ENCODE data around the gene RPS6KA5. TPM values are rescaled to one million over a fixed set of nuclear protein-coding genes. Genes with fewer than 3 reads are reported as not detected.
A peak's percentile ranks its signal among the peaks of the same experiment; 100 is the strongest.
"Not testable (repeated sequence)": the region's sequence is repeated elsewhere in the genome, so short reads cannot be mapped to it uniquely, and the experiment has no call there.

The RPS6KA5 gene
- total RNA-seq, 2 donors from 2014 or later = 35.4 to 42.0 TPM

DNA sequence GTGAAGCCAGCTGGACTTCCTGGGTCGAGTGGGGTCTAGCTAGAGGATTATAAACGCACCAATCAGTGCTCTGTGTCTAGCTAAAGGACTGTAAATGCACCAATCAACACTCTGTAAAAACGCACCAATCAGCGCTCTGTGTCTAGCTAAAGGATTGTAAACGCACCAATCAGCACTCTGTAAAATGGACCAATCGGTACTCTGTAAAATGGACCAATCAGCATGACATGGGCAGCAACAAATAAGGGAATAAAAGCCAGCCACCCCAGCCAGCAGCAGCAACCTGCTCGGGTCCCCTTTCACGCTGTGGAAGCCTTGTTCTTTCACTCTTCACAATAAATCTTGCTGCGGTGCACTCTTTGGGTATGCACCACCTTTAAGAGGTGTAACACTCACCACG is 26.1 kb downstream of the RPS6KA5 start:
- Mint-ChIP-seq H3K27ac (peak overlapping the region; percentile 83), H3K36me3 (ENCODE audit: low read depth) (peaks cover 10% of the 10 kb centered on the region), H3K4me1 (peaks cover 60% of the 10 kb centered on the region)
- not testable (repeated sequence) for ATAC-seq; H3K9me3 ChIP-seq (ENCODE audit: control insufficient read depth, low read length, poor library complexity, severe bottlenecking); DNase-seq; H3K27me3 Mint-ChIP-seq; H3K4me3 Mint-ChIP-seq

DNA sequence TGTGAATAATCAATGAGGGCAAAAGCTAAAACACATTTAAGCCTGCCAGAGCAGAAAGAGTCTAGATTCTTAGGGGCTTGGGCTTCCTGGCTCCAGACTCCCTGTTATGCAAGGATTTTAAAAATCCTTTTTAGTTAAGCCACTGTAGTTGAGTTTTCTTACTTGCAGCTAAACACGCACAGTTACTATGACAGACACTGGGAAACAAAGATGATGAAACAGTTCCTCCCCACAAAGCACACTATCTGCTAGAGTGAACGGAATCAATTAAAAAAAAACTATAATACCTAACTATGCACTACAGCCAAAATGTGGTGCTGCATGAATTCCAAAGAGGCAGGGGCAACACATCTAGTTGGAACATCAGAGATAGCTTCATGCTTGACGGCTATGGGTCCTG is 28.2 kb downstream of the RPS6KA5 start:
- H3K9me3 ChIP-seq (ENCODE audit: control insufficient read depth, low read length, poor library complexity, severe bottlenecking) = no peaks in the 10 kb centered on the region
- DNase-seq (no peak), ATAC-seq (no peak)
- Mint-ChIP-seq H3K27ac (peak overlapping the region; percentile 76), H3K4me1 (peaks cover 51% of the 10 kb centered on the region), H3K36me3 (ENCODE audit: low read depth) (peaks cover 6% of the 10 kb centered on the region), H3K4me3 (no peak overlapping the region), H3K27me3 (no peaks in the 10 kb centered on the region)

DNA sequence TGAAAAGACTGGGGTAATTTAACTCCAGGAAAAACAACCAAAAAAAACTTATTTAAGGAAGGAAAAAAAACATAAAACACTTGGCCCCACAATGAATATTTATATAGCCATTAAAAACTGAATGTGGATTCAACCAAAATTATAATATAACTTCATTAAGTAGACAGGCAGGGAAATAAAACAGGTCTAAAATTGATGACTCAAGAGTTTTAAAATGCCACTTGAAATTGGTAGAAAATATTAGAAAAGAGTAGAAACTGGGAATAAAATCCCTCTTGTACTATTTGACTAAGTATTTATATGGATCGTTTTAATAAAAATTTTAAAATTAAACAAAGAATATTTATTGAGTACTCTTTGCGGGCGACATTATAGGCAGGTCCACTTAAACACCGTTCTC is 28.8 kb downstream of the RPS6KA5 start:
- H3K27me3 Mint-ChIP-seq = no peaks in the 10 kb centered on the region
- ATAC-seq = no peak
- H3K36me3 Mint-ChIP-seq (ENCODE audit: low read depth) = peaks cover 6% of the 10 kb centered on the region

DNA sequence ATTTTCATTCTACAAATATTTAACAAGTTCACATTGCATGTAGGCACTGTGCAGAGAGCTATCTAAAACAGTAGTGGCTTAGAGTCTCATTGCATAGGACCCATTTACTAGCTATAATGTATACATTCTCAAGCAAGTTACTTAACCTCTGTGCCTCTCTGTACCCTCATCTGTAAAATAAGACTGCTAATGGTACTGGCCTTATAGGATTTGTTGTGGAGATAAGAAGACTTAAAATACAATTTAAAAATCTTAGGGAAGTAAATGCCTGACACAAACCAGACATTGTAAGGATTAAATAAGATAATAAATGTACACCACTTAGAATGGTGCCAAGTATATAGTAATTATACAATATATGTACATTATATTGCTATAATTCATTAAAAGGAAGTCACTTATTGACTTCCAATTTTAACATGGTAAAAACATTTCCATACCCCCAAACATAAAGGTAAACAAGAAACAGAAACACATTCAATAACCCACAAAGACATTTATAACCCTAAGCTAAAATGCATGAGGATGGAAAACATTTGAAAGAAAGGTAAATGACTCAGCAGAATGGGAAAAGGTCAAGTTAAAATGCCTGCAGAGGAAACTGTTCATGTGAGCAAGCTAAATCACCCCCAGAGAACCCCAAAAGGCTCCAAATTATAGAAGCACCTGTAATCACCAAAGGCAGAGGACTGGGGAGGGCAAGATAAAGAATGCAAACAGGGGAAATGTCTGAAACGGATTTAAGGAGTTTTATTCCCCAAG is 30.8 kb downstream of the RPS6KA5 start:
- H3K9me3 ChIP-seq (ENCODE audit: control insufficient read depth, low read length, poor library complexity, severe bottlenecking) = no peaks in the 10 kb centered on the region
- Mint-ChIP-seq H3K36me3 (ENCODE audit: low read depth) (peaks cover 9% of the 10 kb centered on the region), H3K27ac (no peak overlapping the region), H3K4me3 (no peak overlapping the region), H3K4me1 (peaks cover 44% of the 10 kb centered on the region), H3K27me3 (no peaks in the 10 kb centered on the region)
- no peak for DNase-seq
- no peak for ATAC-seq

More for the DNA sequence above, 28.8 kb downstream of the RPS6KA5 start:
- Mint-ChIP-seq H3K4me1 (peaks cover 54% of the 10 kb centered on the region), H3K27ac (peak overlapping the region; percentile 76), H3K4me3 (no peak overlapping the region)
- H3K9me3 ChIP-seq (ENCODE audit: control insufficient read depth, low read length, poor library complexity, severe bottlenecking) = no peaks in the 10 kb centered on the region
- no peak for DNase-seq

DNA sequence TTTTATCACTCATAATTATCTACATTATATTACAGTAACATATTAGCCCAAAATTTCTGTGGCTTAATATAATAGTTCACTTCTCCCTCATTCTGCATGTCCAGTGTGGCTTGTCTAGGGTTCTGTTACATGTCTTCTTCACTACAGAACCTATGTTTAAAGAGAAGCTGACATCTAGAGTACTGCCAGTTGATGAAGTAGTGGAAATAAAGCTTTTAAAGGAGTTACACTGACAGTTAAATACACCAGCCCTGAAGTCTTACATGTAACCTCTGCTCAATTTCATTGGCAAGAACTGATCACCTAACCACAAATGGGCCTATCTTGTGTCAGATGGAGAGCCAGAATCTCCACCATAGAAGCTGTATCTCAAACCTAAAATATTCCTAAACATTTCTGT is 32.9 kb downstream of the RPS6KA5 start:
- peaks cover 50% of the 10 kb centered on the region for H3K4me1 Mint-ChIP-seq
- H3K4me3 Mint-ChIP-seq = no peak overlapping the region
- H3K27me3 Mint-ChIP-seq = no peaks in the 10 kb centered on the region
- ATAC-seq (no peak), DNase-seq (no peak)
- no peak overlapping the region for H3K27ac Mint-ChIP-seq
- H3K36me3 Mint-ChIP-seq (ENCODE audit: low read depth) = peaks cover 8% of the 10 kb centered on the region
- no peaks in the 10 kb centered on the region for H3K9me3 ChIP-seq (ENCODE audit: control insufficient read depth, low read length, poor library complexity, severe bottlenecking)

DNA sequence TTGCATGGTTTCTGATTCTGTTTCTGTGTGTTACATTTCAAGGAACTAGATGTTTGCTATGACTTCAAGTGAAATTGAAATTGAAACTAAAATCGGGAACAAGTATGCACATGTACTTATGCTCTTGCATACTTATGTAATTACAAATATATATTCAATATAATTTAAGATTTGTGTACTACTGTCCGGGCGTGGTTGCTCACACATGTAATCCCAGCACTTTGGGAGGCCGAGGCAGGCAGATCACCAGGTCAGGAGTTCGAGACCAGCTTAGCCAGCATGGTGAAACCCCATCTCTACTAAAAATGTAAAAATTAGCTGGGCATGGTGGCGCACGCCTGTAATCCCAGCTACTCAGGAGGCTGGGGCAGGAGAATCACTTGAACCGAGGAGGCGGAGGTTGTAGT is 37.8 kb downstream of the RPS6KA5 start:
- Mint-ChIP-seq H3K27ac (peak overlapping the region; percentile 90), H3K4me1 (peaks cover 49% of the 10 kb centered on the region), H3K4me3 (peak overlapping the region; percentile 78)
- H3K36me3 Mint-ChIP-seq (ENCODE audit: low read depth); DNase-seq; H3K27me3 Mint-ChIP-seq; H3K9me3 ChIP-seq (ENCODE audit: control insufficient read depth, low read length, poor library complexity, severe bottlenecking): not testable (repeated sequence)
- peak; percentile 76 for ATAC-seq

DNA sequence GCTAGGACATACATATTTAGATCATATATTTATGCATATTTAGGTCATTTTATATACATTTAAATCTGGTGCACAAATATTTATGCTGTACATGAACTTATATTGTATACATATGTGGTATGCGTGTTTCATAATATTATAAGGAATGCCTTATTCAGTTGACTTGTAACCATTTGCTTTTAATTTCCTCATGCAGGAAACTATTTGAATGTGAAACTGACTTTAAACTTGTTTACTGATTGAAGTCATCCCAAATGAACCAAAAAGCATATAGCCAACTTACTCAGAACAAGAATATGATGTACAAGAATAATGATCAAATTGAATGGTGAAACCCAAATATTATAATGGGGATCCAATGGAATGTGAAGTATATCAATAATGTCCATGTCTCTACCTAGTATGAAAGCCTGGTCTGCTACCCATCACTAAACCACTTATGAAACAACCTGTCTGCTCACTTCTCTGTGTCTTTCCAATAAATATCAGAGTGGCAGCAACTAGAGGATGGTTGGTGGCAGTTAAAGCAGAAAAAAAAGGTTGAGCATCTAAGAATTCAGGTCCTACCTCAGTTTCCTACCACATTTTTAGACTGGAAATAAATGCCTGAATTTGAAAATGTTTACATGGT is 38.3 kb downstream of the RPS6KA5 start:
- peak overlapping the region; percentile 90 for H3K27ac Mint-ChIP-seq
- H3K27me3 Mint-ChIP-seq = no peaks in the 10 kb centered on the region
- ATAC-seq (peak; percentile 46), DNase-seq (no peak)
- peaks cover 2% of the 10 kb centered on the region for H3K36me3 Mint-ChIP-seq (ENCODE audit: low read depth)
- H3K4me1 Mint-ChIP-seq = peaks cover 44% of the 10 kb centered on the region
- H3K4me3 Mint-ChIP-seq = peak overlapping the region; percentile 78
- no peaks in the 10 kb centered on the region for H3K9me3 ChIP-seq (ENCODE audit: control insufficient read depth, low read length, poor library complexity, severe bottlenecking)

DNA sequence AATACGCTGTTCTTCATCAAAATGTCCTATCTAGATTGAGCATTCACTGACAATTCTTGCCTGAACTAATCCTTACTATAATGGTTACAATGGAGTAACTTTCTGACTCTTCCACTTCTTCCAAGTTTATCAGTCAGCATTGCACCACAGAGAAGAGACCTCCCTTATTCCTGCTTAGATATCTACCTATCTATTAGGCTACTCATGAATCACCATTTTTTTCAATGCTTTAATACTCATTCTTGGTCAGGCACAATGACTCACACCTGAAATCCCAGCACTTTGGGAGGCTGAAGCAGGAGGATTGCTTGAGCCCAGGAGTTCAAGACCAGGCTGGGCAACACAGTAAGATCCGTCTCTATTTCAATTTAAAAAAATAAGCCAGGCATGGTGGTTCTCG is 39.3 kb downstream of the RPS6KA5 start:
- H3K27ac Mint-ChIP-seq = peak overlapping the region; percentile 90
- H3K4me1 Mint-ChIP-seq = peaks cover 41% of the 10 kb centered on the region
- peaks cover 5% of the 10 kb centered on the region for H3K36me3 Mint-ChIP-seq (ENCODE audit: low read depth)
- ATAC-seq (no peak), DNase-seq (no peak)
- no peaks in the 10 kb centered on the region for H3K27me3 Mint-ChIP-seq
- H3K4me3 Mint-ChIP-seq = peak overlapping the region; percentile 31
- H3K9me3 ChIP-seq (ENCODE audit: control insufficient read depth, low read length, poor library complexity, severe bottlenecking) = no peaks in the 10 kb centered on the region

DNA sequence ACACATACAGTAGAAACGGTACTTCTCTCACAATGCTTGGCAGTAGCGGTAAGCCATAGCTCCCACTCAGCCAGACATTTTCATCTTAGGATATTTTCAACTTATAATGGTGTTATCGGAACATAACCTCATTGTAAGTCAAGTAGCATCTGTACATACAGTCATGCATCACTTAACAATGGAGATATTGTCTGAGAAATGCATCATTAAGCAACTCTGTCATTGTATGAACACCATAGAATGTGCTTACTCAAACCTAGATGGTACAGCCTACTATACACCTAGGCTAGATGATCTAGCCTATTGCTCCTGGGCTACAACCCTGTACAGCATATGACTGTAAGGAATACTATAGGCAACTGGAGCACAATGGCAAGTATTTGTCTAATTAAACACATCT is 40.8 kb downstream of the RPS6KA5 start:
- H3K27ac Mint-ChIP-seq = no peak overlapping the region
- DNase-seq (no peak), ATAC-seq (no peak)
- H3K9me3 ChIP-seq (ENCODE audit: control insufficient read depth, low read length, poor library complexity, severe bottlenecking) = no peaks in the 10 kb centered on the region
- peaks cover 41% of the 10 kb centered on the region for H3K4me1 Mint-ChIP-seq
- no peak overlapping the region for H3K4me3 Mint-ChIP-seq
- peaks cover 2% of the 10 kb centered on the region for H3K36me3 Mint-ChIP-seq (ENCODE audit: low read depth)
- H3K27me3 Mint-ChIP-seq = no peaks in the 10 kb centered on the region

DNA sequence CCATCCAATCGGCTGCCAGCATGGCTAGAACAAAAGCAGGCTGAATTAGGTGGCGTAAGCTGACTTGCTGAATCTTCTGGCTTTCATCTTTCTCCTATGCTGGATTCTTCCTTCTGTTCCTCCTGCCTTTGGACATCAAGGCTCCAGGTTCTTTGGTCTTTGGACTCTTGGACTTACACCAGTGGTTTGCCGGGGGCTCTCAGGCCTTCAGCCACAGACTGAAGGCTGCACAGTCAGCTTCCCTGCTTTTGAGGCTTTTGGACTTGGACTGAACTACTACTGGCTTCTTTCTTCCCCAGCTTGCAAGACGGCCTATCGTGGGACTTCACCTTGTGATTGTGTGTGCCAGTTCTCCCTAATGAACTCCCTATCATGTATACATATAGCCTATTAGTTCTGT is 42.0 kb downstream of the RPS6KA5 start:
- Mint-ChIP-seq H3K4me1 (peaks cover 35% of the 10 kb centered on the region), H3K27me3 (no peaks in the 10 kb centered on the region), H3K36me3 (ENCODE audit: low read depth) (peaks cover 2% of the 10 kb centered on the region), H3K4me3 (no peak overlapping the region), H3K27ac (no peak overlapping the region)
- ATAC-seq = no peak
- DNase-seq = no peak
- H3K9me3 ChIP-seq (ENCODE audit: control insufficient read depth, low read length, poor library complexity, severe bottlenecking) = no peaks in the 10 kb centered on the region

DNA sequence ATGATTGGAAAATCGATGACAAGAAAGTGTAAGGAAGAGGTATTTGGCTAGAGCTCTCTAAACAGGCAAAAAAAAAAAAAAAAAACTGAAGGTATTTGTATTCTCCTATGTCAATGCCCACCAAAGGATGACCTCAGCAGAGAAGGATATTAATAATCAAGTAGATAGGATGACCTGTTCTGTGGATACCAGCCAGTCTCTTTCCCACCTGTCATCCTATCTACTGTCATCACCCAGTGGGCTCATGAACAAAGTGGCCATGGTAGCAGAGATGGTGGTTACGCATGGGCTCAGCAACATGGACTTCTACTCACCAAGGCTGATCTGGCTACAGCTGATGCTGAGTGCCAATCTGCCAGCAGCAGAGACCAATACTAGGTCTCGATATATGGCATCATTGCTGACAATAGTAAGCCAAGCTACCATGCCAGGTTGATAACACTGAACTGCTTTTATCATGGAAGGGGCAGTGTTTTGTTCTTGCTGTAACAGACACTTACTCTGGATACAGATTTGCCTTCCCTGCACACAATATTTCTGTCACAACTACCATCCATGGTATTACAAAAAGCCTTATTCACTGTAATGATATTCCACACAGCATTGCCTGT is 43.5 kb downstream of the RPS6KA5 start:
- DNase-seq (no peak), ATAC-seq (no peak)
- Mint-ChIP-seq H3K36me3 (ENCODE audit: low read depth) (peaks cover 2% of the 10 kb centered on the region), H3K4me1 (peaks cover 27% of the 10 kb centered on the region), H3K27ac (no peak overlapping the region), H3K27me3 (no peaks in the 10 kb centered on the region), H3K4me3 (no peak overlapping the region)
- H3K9me3 ChIP-seq (ENCODE audit: control insufficient read depth, low read length, poor library complexity, severe bottlenecking) = no peaks in the 10 kb centered on the region

DNA sequence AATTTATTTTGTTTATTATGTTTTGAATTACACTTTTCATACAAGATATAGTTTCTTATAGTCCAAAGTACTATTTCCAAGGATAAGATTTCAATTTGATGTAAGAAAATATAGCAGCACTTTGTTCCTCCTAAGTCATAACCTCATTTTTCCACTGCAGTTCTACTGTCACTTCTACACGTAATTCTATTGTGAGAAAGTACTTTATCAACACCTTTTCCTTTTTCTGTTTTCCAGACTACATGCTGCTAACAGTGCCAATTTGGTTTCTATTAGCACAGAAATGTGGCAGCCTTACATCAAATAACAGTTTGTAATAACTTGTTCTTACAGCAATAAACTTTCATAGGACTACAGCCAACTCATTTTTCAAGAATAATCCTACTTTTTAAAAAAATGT is 45.0 kb downstream of the RPS6KA5 start:
- Mint-ChIP-seq H3K27ac (no peak overlapping the region), H3K4me1 (peaks cover 26% of the 10 kb centered on the region)
- no peak for ATAC-seq

DNA sequence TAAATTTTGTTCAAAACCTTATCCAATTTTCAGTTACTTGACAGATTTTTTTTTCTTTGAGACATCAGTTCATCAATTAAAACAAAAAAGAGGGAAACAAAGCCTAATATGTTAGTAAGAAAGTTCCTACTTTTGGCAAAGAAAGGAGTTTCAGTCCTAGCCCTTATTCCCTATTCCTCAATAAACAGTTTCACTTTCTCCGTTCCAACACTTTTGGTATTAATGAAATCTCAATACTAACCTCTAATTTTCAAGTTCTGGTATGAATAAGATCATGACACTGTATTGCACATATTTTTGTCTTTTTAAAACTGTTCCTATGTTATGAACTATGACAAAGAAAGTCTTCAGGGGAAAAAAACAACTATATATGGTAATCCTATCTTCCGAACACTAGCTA is 48.4 kb downstream of the RPS6KA5 start:
- no peak overlapping the region for H3K27ac Mint-ChIP-seq
- DNase-seq = no peak
- no peak for ATAC-seq
- no peaks in the 10 kb centered on the region for H3K27me3 Mint-ChIP-seq
- H3K36me3 Mint-ChIP-seq (ENCODE audit: low read depth) = peaks cover 2% of the 10 kb centered on the region
- H3K9me3 ChIP-seq (ENCODE audit: control insufficient read depth, low read length, poor library complexity, severe bottlenecking) = no peaks in the 10 kb centered on the region
- H3K4me3 Mint-ChIP-seq = no peak overlapping the region
- peaks cover 32% of the 10 kb centered on the region for H3K4me1 Mint-ChIP-seq

More for the DNA sequence above, 45.0 kb downstream of the RPS6KA5 start:
- peaks cover 2% of the 10 kb centered on the region for H3K36me3 Mint-ChIP-seq (ENCODE audit: low read depth)
- H3K27me3 Mint-ChIP-seq = no peaks in the 10 kb centered on the region
- no peaks in the 10 kb centered on the region for H3K9me3 ChIP-seq (ENCODE audit: control insufficient read depth, low read length, poor library complexity, severe bottlenecking)
- DNase-seq = no peak
- no peak overlapping the region for H3K4me3 Mint-ChIP-seq
